Gastrocnemius medialis (tissue), 4 donors: Measurements from ENCODE around the gene CAMK4.

Experiments
- CTCF ChIP-seq, 5 experiments: fragments of 450-650 bp in 3 of 5; fragments of 200-600 bp in 2 of 5; sonication (generic) in 2 of 5; IDR thresholded peaks in 4 of 5; conservative IDR thresholded peaks in 1 of 5; 1 replicate in 4 of 5; 2 replicates in 1 of 5; pipeline ENCODE4 v1.5.1; 2016 to 2019; ENCODE audit warnings: antibody characterized with exemption in 5 of 5, mild to moderate bottlenecking in 3 of 5, moderate library complexity in 3 of 5
- POLR2A ChIP-seq, 2 donors: fragments of 450-650 bp; IDR thresholded peaks; one replicate each; pipeline ENCODE4 v1.6.1; 2017; ENCODE audit warnings: antibody characterized with exemption in 2 of 2, mild to moderate bottlenecking in 2 of 2, moderate library complexity in 2 of 2

DNA sequence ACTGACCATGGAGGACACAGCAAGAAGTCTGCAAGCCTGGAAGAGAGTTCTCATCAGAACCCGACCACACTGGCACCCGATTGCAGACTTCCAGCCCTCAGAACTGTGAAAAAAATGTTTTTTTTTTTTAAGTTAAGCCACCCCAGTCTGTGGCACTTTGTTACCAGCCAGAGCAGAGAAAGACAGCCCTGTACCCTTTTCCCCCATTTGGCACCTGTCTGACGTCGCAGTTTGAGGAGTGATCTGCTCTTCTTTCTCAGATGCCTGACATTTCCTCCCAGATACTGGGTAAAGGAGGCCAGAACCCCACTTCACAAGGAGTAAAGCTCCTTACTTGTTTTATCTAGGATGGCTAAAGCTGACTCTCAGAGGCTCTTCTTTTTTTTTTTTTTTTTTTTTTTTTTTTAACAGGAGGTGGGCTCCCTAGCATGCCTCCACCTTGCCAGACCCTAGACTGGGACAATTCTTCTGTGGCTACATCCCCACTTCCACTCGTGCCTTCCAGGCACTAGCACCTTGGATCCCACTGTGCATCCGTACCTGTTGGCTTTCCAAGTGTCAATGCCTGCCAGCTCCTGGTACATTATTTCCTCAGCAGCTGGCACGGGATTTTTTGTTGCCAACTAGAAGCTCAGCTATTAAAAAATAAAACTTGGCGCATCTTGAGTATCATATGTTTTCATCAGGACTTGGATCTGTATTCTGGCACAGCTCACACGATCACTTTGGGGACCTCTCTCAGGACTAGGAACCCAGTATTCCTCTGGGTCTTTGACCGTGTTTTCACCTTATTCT is 14.4 kb downstream of the CAMK4 start:
- TF ChIP-seq CTCF (IDR thresholded peaks at IDR 0.05 in 4 of 5, conservative IDR thresholded peaks at IDR 0.05 in 1 of 5) (no peak), POLR2A (IDR thresholded peaks at IDR 0.05) (no peak)
